ENCODE data around the gene TBR1. TPM values are rescaled to one million over a fixed set of nuclear protein-coding genes. Genes with fewer than 3 reads are reported as not detected.

TBR1 gene
- total and polyA plus RNA-seq, 2 donors (not counting 3 experiments of a cell fraction or from before 2014, with no cell fraction given), result 0.11 to 0.14 TPM

DNA sequence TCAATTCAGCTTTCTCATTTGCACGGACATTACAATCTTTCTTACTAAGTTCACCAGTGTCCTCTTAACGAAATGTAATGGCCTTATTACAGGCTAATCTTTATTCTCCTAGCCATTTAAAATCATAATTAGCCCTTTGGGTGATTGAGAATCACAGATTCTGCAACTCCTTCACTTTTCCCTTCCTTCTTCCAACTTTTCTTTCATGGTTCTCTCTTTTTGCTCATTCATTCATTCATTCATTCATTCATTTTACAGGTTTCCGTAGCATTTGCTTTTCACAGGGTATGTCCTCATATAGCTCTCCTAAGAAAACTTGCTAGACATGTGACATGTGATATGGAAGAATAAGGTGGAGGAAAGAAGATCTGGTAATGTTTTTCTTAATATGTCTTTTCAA lies 16.0 kb downstream of the TBR1 start:
- ChIA-PET POLR2A (no interaction called here), CTCF (no interaction called here)
- BruUV-seq (replicated peaks), result no TSS peak
- no peak for FAIRE-seq
- Histone ChIP-seq H2AFZ (ENCODE audit: low read depth, low read length) (no peak overlapping the region), H3K36me3 (ENCODE audit: control insufficient read depth in 2 of 2, extremely low read depth in 1 of 2, insufficient read depth in 2 of 2, low read length in 2 of 2) (no peaks in the 10 kb centered on the region), H3K9me1 (replicated peaks; ENCODE audit: control insufficient read depth, extremely low read depth, insufficient read depth, low read length) (no peaks in the 10 kb centered on the region), H3K79me2 (ENCODE audit: control insufficient read depth, insufficient read depth, low read length) (no peaks in the 10 kb centered on the region), H3K27me3 (ENCODE audit: control insufficient read depth in 2 of 2, insufficient read depth in 2 of 2, low read length in 2 of 2) (peaks cover 45 to 87% of the 10 kb centered on the region in 2 experiments), H3K4me1 (ENCODE audit: control insufficient read depth, extremely low read depth, insufficient read depth, low read length) (no peaks in the 10 kb centered on the region), H3K4me3 (replicated peaks in 1 of 3; ENCODE audit: insufficient read depth in 1 of 3, low read depth in 1 of 3, low read length in 3 of 3) (no peak overlapping the region), H3K4me2 (ENCODE audit: insufficient read depth, low read length) (no peak overlapping the region), H4K20me1 (replicated peaks; ENCODE audit: control insufficient read depth, extremely low read depth, insufficient read depth, low read length) (no peaks in the 10 kb centered on the region), H3K9ac (replicated peaks; ENCODE audit: extremely low read depth, insufficient read depth, low read length) (no peak overlapping the region), H3K27ac (ENCODE audit: insufficient read depth, low read depth, low read length) (no peak overlapping the region), H3K9me3 (replicated peaks; ENCODE audit: control insufficient read depth, insufficient read depth, low read length) (no peaks in the 10 kb centered on the region)
- TF ChIP-seq GATA2 (IDR thresholded peaks at IDR 0.05; ENCODE audit: insufficient read depth, insufficient read length, low read depth, low read length), result no peak
- TF ChIP-seq JUN (IDR thresholded peaks at IDR 0.05; ENCODE audit: borderline replicate concordance, insufficient read depth, insufficient read length, low read depth), result no peak
- TF ChIP-seq POLR2AphosphoS5 (IDR thresholded peaks at IDR 0.05; ENCODE audit: insufficient read depth, low read depth, low read length), result no peak
- no peak for TF ChIP-seq MYC (IDR thresholded peaks at IDR 0.05; ENCODE audit: low read depth, low read length)
- no peak for TF ChIP-seq FOS (IDR thresholded peaks at IDR 0.05; ENCODE audit: borderline replicate concordance, insufficient read depth, low read length)
- TF ChIP-seq, protein P1, sequence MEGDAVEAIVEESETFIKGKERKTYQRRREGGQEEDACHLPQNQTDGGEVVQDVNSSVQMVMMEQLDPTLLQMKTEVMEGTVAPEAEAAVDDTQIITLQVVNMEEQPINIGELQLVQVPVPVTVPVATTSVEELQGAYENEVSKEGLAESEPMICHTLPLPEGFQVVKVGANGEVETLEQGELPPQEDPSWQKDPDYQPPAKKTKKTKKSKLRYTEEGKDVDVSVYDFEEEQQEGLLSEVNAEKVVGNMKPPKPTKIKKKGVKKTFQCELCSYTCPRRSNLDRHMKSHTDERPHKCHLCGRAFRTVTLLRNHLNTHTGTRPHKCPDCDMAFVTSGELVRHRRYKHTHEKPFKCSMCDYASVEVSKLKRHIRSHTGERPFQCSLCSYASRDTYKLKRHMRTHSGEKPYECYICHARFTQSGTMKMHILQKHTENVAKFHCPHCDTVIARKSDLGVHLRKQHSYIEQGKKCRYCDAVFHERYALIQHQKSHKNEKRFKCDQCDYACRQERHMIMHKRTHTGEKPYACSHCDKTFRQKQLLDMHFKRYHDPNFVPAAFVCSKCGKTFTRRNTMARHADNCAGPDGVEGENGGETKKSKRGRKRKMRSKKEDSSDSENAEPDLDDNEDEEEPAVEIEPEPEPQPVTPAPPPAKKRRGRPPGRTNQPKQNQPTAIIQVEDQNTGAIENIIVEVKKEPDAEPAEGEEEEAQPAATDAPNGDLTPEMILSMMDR (IDR thresholded peaks at IDR 0.05; ENCODE audit: extremely low read depth in 1 of 2, insufficient read depth in 1 of 2, low read depth in 1 of 2, low read length in 2 of 2), result no peak
- TF ChIP-seq EZH2 (IDR thresholded peaks at IDR 0.05; ENCODE audit: borderline replicate concordance, low read depth, low read length, severe bottlenecking), result no peak
- TF ChIP-seq, protein P2, sequence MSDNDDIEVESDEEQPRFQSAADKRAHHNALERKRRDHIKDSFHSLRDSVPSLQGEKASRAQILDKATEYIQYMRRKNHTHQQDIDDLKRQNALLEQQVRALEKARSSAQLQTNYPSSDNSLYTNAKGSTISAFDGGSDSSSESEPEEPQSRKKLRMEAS (IDR thresholded peaks at IDR 0.05; ENCODE audit: insufficient read depth, insufficient read length), result no peak
- no peak for TF ChIP-seq POLR2A (IDR thresholded peaks at IDR 0.05; ENCODE audit: low read depth, low read length)
- no peak for DNase-seq (ENCODE audit: low read depth, low spot score)
- intact Hi-C loops (cut with micrococcal nuclease) (no loop called here), dilution Hi-C loops (cut with MboI; ENCODE audit: extremely low pct_ligation_motif_present, low sequenced_read_pairs) (no loop called here)

Data from endothelial cell of umbilical vein (primary cell).